GM21825 (cell line): Measurements from ENCODE around the gene PSMB10.

Experiments used
- ATAC-seq: cut with Tn5 transposase; IDR thresholded peaks from one replicate; pipeline ENCODE4 v1.9.1; 2021; ENCODE audit warnings: mild to moderate bottlenecking, moderate library complexity; ENCODE audit not compliant: unreplicated experiment

The PSMB10 gene

DNA sequence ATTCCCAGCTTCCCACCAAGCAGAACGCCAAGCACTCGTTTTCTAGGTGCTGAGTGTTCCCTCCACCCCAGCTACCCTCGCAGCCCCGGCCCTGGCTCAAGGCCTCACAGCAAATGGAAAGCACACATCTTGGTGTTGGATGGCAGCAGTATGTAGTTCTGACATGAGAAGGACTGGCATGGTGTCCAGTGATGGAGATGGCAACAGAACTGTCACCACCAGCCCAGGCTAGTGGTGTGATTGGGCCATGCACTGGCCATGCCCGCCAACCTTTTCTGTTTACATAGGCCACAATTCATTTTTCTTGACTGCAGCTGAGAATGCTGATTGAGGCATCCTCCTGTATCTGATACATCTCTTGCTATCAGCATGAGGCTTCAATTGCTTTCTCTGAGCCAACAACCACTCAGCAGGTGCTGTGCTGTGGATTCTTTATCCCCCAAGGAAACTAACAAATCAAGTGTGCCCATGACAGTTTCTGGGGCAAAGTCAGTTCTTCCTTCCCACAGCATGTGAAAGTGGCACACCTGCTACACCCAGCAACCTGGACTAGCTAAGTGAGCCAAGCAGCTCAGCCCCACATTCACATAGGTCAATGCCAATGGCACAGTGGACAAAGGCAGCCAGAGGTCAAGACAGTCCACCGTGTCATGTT lies 28.0 kb upstream of the PSMB10 start:
- no peak for ATAC-seq

DNA sequence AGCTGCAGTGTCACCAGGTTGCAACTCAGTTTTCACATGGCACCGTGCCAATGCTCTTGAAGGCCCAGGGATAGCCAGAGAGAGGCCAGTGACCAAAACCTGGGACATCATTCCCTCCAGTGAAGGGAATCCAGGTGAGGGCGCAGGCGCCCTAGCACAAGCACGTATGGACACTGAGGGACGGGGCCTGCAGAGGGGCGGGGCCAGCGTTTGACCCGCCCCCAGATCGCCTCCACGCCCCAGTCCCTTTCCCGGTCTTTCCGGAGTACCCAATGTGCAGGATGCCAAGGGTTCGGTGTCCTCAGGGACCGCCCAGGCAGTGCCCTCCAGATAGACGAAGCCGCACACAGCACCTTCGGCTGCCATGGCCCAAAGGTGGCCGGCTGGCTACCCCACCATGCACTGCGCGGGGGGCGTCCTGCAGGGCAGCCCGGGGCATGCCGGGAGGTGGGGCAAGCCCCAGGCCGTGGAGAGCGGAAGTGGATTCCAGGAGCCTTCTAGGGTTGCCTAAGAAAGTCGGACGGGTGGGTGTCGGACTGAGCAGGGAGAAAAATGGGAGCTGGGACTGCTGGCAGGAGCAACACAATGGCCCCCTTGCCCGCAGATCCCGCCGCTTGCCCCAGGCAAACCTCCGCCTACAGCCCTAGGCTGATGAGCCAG lies 27.1 kb upstream of the PSMB10 start:
- no peak for ATAC-seq

DNA sequence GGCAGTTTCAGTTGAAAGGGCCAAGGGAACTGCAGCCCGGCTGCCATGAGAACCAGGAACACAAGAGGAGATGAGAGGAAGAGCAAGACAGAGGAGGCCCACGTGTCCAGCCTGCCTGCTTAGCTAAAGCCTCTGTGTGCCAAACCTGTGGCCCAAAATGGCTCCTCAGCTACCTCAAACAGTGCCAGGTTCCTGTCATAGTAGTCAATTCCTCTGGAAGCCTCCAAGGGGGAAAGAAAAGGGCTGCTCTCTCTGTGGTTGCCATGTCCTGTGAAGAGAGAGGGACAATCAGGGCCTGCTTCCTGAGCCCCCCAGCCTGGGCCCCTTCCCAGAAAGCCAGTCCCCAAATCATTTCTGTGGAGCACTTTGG lies 26.6 kb upstream of the PSMB10 start:
- ATAC-seq = no peak

DNA sequence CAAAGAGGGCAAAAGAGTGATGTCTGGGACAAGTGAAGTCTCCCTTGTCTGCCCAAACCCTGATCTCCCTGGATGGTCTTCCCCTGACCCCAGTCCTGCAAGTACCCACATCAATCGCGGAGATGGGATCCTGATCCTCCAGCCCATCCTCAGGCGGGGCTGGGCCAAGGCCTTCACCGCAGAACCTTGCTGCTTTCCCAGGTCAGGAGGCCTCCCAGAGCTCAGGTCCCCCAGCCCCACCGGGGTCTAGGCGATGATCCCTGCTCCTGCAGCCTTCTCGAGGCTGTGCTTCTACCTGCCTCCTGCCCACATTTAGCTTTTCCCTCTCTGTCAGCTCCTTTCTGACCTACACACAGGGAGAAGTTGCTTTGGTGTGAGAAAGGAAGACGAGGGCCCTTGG lies 25.5 kb upstream of the PSMB10 start:
- no peak for ATAC-seq

DNA sequence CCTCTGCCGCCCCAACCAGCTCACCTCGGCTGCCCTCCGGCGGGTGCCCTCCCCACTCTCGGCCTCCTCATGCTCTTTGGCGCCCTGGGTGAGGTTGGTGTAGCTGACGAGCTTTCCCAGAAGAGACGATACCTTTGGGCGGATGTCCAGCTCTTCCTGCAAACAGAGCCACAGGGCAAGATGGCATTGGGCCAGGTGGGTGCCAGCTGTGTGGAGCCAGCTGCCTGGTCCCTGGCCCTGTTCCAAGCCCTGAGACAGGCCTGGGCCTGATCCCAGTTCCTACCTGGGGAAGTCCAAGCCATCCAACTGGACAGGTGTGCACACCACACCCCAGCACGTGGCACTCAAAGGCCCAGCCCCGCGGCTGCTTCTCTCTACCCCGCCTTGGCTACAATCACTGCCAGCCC lies 24.9 kb upstream of the PSMB10 start:
- no peak for ATAC-seq

DNA sequence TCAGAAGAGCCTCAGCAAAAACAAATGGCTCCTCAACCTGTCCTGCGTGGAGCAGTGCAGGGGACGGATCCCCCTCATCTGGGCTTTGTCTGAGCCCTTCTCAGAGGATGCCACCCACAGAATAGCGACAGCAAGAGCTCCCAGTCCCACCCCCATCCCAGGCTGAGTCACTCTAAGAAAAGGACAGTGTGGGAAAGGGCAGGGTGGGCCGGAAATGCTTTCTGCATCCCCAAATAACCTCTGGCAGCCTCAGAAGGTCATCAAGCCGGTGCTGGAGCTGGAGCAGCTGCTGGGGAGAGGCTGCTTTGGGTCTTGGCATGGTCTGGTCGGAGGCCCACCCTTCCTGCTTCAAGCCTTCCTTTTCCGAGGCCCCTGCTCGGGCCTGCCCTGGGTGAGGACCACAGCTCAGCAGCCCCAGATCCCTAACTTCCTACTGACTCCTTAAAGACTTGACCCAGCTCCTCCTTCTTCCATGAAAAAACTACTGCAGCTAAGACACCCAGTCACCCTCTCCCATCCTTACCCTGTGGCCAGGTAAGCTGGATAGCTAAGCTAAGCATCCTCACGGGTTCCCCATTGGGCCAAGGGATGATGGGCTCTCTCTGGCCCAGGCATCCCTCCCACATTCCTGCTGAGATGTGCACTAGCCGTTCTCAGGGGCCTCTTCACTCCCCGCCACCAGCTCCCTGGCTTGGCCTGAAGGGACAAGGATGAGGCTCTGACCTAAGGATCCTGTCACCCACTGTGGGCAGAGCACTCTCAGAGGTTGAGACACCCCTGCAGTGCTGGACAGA lies 23.1 kb upstream of the PSMB10 start:
- no peak for ATAC-seq

DNA sequence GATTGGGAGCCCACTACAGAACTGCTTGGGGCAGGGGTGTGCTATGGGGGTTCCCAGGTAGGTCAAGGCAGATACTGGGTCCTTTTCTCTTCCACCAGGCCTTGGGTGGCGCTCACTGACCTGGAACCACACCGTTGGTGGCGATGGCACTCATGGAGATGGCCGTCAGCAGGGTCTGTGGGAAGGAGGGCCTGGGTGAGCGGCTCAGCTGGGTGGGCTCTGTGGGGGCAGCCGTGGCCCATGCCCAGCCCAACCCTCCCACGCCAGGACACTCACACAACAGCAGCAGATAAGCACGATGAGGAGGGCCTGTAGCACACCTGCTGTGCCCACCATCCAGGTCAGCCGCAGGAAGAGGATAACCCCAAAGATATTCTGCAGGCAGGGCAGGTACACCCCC lies 21.0 kb upstream of the PSMB10 start:
- no peak for ATAC-seq

DNA sequence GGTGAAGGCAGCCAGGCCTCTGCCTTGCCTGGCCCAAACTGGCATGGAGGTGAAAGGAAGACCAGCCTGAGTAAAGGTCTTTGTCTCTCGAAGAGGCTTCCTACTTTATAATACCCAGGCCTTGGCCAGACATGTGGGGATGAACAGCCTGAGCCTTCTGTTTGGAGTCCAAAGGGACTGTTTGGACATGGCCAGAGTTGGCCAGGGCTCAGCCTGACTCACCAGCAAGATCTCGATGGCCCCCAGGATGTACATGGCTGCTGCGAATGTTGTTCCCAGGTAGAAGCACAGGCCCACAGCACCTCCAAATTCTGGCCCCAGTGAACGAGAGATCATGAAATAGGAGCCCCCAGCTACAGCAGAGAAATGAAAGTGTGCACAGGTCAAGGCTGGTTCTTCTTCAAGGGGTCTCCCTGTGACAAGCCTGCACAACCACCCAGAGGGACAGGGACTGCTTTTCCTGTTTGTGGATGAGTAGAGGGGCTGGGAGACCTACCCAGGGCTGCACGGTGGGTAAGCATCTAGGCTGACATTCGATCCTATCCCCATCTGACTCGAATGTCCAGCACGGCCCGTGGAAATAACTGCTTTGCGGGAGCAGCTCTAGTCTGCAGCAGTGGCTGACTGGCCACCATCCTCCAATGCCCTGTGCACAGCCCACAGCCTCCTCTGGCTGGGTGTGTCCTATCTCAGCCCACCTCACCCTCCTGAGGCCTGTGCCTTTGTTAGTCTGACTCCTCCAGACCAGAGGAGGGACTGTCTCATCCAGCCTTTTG lies 18.0 kb upstream of the PSMB10 start:
- ATAC-seq = no peak

DNA sequence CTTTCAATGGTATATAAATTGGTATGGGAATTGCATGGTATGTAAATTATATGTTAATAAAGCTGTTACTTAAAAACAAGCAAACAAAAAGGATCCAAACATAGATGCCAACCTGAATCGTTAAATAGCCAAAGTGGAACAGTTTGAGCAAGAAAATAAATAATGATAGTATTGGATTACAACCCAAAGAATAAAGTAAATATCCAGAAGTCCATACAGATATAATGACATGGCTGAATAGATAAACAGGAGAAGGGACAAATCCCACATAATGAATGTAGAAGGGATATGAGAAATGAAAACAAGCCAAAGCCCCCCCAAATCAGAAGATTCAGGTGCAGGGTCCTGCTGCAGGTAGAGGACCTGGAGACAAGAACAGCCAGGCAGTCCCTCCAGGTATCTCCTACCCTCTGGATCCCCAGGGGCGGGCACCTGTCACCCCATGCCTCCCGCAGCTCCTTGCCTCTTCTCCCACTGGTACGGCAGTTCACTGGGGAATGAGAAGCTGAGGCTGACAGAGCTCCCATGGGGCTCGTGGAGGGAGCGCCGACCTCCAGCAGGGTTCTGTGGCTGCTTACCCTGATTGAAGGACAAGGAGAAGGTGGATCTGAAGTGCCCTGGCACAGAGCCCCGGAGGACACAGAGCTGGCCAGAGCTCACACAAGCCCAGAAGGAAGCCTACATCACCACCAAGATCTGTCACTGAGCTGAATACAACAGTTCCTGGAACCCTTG lies 17.2 kb upstream of the PSMB10 start:
- ATAC-seq = no peak

DNA sequence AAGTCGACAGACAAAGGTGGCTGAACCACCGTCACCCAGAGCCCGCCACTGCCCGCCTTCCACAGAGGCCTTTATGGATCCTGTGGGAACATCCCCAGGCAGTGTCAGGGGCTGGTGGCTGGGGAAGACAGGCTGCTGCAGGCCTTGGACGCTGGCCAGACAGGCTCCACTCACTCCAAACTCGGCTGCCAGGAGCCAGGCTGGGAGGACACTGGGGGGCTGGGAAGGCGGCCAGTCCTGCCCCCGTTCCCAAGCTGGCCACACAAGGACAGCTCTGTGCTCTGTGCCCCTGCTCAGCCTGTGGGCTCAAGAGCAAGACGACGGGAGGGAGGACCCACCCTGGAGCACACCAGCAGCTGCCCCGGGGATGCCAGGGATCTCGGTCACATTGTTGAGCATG lies 14.8 kb upstream of the PSMB10 start:
- ATAC-seq = no peak

DNA sequence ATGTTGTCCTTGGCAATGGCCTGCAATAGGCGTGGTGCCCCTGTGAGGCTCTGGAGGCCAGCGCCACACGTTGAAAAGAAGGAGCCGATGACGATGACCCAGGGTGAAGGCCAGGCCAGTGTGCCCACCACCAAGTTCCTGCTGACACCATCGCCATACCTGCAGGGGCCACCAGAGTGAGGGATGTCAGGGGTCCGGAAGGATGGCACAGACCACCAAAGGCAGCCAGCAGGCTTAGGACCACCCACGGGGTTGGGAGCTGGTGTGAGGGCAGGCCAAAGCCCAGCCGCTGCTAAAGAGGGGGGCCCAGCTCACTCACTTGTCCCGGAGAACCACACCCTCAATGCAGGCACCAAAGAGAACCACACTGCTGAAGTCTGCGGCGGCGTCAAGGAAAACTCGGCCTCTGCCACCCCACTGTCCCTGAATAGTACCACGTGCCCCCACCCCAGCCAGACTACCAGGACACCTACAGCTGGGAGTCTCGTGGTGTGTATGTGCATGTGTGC lies 13.7 kb upstream of the PSMB10 start:
- ATAC-seq = no peak

DNA sequence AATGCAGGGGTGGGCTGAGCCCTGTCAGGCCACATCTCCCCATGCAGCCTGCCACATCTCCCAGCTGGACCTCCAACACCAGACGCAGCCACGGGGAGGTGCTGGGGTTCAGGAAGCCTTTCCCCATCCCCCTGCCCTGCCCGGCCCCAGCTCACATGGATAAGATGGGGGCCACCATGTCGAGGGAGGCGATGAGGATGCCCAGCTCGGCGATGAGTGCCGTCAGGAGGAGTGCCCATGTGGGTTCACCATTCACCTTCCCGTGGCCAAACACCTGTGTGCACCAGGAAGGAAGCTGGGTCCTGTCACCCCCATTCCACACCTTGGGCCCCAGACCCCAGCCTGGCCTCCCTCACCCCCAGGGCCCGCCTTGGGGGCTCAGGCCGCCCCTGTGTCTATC lies 13.0 kb upstream of the PSMB10 start:
- no peak for ATAC-seq

DNA sequence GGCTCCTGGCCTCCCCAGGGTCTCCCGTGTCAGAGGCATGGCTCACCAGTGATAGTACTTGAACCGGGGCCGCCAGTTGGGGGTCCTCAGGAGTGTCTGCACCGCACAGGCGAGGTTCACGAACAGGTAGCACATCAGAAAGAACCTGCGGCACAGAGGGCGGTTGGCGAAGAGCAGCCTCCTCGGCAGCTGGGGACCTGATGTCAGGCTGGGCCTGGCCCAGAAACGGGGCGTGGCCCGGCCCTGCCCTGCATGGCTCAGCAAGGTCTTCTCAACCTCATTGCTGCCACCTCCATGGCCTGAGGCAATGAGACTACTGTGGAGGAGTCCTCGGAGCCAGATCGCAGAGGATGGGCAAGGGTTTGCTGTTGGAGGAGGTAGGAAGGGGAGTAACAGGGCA lies 11.4 kb upstream of the PSMB10 start:
- ATAC-seq = no peak

DNA sequence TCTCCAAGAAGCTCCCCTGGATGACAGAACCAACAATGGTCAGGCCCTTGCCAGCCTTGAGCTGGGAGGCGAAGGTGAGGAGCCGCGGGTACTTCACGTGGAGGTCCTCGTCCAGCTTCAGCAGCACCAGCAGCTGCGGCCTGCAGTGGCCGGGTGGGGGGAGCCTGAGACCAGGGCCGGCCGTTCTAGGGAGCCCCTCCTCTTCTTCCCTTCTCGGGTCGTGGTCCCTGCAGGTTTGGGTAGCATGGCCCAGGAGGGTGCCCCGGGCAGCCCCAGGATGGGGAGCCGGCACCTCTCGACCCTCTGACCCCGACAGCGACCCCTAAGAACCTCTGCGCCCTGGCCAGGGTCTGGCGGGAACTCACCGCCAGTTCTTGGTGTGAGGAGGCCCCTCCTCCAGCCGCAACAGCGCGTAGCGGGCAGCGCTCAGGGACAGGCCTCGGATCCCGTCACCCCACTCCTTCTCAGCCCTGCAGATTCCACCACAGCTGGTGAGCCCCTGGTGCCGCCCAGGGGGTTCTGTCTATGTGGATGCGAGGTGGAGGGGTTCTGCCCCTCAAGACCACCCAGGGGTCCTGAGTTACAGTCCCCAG lies 10.4 kb upstream of the PSMB10 start:
- ATAC-seq = no peak

DNA sequence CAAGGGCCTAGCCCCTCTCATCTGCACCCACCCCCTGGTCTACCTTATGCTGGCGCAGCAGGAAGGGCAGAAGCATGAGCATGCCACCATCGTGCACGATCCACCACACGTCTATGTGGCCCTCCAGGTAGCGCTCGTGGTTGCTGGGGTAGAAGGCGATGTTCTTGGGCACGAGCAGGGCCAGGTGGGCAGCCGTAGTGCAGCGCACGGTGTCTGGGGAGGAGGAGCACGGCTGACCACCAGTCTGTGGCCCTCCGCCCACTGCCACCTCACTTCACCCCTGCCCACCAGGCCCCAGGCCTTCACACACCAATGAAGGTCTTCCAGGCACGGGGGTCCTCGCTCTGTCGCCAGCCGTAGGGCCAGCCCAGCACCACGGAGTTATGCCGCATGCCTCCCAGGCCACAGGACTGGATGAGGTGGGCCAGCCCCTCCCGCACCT lies 9.5 kb upstream of the PSMB10 start:
- ATAC-seq = no peak

DNA sequence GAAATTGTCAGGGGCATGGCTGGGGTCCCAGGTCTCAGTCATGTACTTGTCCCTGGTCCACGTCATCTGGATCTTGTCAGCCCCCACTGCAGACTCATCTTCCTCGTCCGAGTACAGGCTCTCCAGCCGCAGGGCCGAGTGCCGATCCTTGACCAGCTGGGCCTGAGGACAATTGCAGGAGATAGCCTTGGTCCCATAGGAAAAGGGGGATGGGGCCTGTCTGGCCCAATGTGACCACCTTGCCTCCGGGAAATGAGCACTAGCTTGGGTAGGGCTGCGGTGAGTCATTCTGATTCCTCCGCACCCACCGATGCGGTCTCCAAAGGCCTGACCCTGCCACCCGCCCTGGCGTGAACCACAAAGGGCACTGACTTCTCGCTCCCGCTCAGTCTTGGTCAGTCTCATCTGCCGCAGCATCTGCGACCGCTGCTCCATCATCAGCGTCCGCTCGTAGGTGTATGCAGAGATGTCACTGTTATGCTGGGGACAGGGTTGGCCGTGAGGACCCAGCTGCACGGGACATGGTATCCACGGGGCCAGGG lies 8.8 kb upstream of the PSMB10 start:
- no peak for ATAC-seq

DNA sequence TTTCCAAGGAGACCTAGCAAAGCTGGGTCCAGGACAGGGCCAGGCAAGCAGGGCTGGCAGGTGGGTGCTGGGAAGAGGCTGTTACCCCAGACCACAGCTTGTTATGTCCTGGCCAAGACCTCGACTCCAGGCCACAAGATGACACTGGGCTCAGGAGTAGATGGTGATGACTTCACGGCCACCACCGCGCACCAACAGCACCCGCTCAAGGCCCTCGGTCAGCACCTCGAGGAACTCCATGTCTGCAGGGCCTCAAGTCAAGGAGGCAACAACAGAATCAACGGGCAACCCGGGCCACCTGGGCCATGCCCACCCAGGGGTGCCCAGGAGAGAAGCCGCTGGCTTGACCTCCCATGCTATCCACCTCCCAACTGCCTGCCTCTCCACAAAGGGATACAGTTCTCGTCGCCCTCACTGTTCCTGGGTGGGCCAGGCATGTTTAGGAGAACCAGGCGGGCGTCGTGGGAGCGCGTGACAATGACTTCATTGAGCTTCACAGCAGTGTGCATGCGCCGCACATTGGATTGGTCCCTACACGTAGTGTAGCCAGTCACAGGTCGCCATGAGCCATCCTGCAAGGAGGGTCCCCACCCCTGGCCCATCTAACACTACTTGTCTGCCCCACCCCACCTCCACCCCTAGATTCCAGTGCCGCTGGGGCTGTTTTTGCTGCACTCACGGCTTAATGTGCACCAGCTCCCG lies 8.2 kb upstream of the PSMB10 start:
- no peak for ATAC-seq

DNA sequence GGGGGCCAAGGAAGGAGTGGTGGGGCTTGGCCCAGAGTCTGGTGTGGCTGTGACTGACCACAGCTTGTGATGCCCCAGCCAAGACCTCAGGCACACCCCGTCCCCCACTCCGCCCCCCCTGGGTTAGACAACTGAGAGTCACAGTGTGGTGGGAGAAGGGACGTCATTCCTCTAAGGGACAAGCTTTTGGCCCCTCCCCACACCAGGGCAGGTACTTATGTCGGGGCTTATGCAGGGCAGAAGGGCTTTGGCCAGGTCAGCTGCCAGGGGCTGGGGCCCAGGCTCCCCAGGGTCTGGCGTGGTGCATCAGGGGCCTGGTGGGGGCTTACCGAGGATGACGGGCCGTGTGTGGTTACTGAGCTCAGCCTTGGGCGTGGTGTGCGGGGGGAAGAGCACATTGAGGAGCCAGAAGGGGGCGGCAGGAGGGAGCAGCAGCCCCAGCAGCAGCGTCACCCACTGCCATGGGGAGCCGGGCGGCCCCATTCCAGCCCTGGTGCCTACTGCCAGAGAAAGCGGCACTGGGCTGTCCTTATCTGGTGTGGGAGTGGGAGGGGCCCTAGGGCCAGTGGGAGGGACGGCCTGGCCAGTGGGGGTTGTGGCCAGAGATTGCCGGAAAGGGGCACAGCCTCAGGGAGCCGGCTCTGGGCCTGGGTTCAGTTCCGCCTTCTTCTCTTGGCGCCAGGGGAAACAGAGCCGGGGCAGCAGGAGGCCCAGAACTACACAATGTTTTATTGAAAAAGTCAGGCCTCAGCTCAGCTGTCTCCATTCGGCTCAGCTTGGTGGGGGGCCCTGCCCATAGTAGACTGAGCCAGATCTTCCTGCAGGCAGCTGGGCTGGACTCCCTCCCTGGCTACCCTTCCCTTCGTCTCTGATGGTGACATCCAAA lies 7.2 kb upstream of the PSMB10 start, which contains the start of gene LCAT:
LCAT (minus strand) TSS at position 502 of the 886 bp plus-strand sequence; CDS start at position 483, 19 bp downstream.
- no peak for ATAC-seq
